BJ (cell line): ENCODE data around the gene DLX3. TPM values are rescaled to one million over a fixed set of nuclear protein-coding genes. Genes with fewer than 3 reads are reported as not detected.

Experiments used
- CTCF ChIA-PET: fragments of 350-600 bp; formaldehyde crosslinking; extraction: SDS; loops from one replicate; lab custom pipeline; 2021; ENCODE audit warnings: antibody characterized with exemption, inconsistent platforms; lab: Yijun Ruan, JAX
- POLR2A ChIA-PET: fragments of 300-600 bp; sonication (Branson Sonifier 250); formaldehyde crosslinking; extraction: SDS; loops from one replicate; lab custom pipeline; 2021; ENCODE audit warnings: antibody characterized with exemption; lab: Charles Lee
- DNase-seq: peaks from one replicate; pipeline ENCODE4 v3.0.0-alpha.2; 2011; ENCODE audit warnings: low read depth
- H3K27me3 ChIP-seq: 2 replicates; pipeline ENCODE4 v1.6.0; 2011; ENCODE audit warnings: low read length; ENCODE audit not compliant: control insufficient read depth, insufficient read depth
- H3K36me3 ChIP-seq: 2 replicates; pipeline ENCODE4 v1.5.1; 2011; ENCODE audit warnings: low read length; ENCODE audit not compliant: control insufficient read depth, insufficient read depth
- H3K4me3 ChIP-seq: 2 replicates; pipeline ENCODE4 v1.5.1; 2011; ENCODE audit warnings: low read depth, mild to moderate bottlenecking, control low read depth, low read length
- CTCF ChIP-seq: IDR thresholded peaks from 2 replicates; pipeline ENCODE4 v1.5.1; 2011; ENCODE audit warnings: low read depth, mild to moderate bottlenecking, control low read depth, inconsistent platforms, low read length, moderate library complexity; ENCODE audit not compliant: insufficient read depth
- polyA plus RNA-seq: library from polyadenylated mRNA; depleted of rRNA; stranded (reverse); fragments of >200 nt; gene quantifications from 2 replicates; pipeline ENCODE4 v1.2.3, GENCODE V29; 2011

DLX3 gene
- polyA plus RNA-seq, 1 experiment = 0.06 TPM

DNA sequence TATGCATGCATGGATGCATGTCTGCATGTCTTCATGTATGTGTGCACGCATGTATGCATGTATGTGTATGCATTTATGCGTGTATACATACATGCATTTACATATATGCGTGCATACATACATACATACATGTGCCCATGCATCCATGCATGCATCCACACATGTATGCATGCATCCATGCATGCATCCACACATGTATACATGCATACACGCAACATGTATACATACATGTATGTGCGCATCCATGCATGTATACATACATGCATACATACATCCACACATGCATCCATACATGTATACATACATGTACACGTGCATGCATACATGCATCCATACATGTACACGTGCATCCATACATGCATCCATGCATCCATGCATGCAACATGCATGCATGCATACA, 29.8 kb upstream of the DLX3 start:
- TF ChIP-seq CTCF = no peak
- Histone ChIP-seq H3K4me3 (no peak overlapping the region), H3K27me3 (no peaks in the 10 kb centered on the region), H3K36me3 (no peaks in the 10 kb centered on the region)
- CTCF ChIA-PET = interaction anchor here (4.2 to 6.3 kb wide), 4 partner anchors 32 to 68 kb away, joined by 38 to 102 read pairs (median 59); partner anchors contain the start of genes ITGA3 and PDK2
- POLR2A ChIA-PET = no interaction called here
- no peak for DNase-seq

- no peak for DNase-seq
- CTCF ChIA-PET = no interaction called here
- POLR2A ChIA-PET = no interaction called here
- TF ChIP-seq CTCF = no peak
- Histone ChIP-seq H3K36me3 (no peaks in the 10 kb centered on the region), H3K27me3 (no peaks in the 10 kb centered on the region), H3K4me3 (no peak overlapping the region)
Measured at GRCh38 chr17:50023520-50023919, 28.5 kb upstream of the DLX3 start.

- Histone ChIP-seq H3K27me3 (no peaks in the 10 kb centered on the region), H3K4me3 (no peak overlapping the region), H3K36me3 (no peaks in the 10 kb centered on the region)
- ChIA-PET POLR2A (no interaction called here), CTCF (interaction anchor here (1.0 to 3.6 kb wide), 5 partner anchors 20 to 72 kb away, joined by 3 to 31 read pairs (median 5); no protein-coding TSS in a partner anchor)
- no peak for DNase-seq
- no peak for TF ChIP-seq CTCF
Measured at GRCh38 chr17:50022463-50023130, 27.6 kb upstream of the DLX3 start.

DNA sequence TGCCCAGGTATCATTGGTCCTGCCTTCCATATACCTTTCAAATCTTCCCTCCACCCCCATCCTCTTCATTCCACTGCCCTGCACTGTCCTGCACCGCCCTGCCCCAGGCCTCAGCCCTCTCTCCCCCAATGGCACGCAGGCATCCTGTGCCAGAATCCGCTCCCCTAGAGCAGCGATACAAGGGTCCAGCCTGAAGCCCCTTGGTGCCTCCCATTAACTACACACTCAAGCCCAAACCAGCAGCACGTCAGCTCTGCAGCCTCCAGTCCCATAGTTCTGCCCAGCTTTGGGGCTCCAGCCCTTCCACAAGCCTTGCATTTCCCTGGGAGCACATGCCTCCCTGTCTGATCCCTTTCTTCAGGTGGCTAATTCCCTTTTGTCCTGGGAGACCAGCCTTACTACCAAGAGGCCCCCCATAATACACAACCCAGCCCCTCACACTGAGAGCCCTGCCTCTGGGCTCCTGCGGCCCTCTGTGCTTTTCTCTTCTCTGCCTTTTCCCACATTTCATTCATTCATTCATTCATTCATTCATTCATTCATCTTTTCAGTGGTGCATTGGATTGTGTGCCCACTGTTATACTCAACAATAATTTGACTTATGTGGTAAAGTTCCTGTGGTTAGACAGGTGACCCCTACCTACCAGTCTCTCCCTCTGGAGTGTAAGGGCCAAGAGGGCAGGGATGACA, 26.8 kb upstream of the DLX3 start:
- CTCF ChIA-PET = interaction anchor here (1.0 to 3.6 kb wide), 7 partner anchors 20 to 72 kb away, joined by 3 to 31 read pairs (median 5); no protein-coding TSS in a partner anchor
- POLR2A ChIA-PET = no interaction called here
- no peak for DNase-seq
- Histone ChIP-seq H3K36me3 (no peaks in the 10 kb centered on the region), H3K27me3 (no peaks in the 10 kb centered on the region), H3K4me3 (no peak overlapping the region)
- no peak for TF ChIP-seq CTCF

- POLR2A ChIA-PET = no interaction called here
- Histone ChIP-seq H3K4me3 (no peak overlapping the region), H3K36me3 (no peaks in the 10 kb centered on the region), H3K27me3 (no peaks in the 10 kb centered on the region)
- CTCF ChIA-PET = interaction anchor here (0.5 to 3.6 kb wide), 5 partner anchors 19 to 160 kb away, joined by 3 to 31 read pairs (median 4); no protein-coding TSS in a partner anchor
- no peak for TF ChIP-seq CTCF
- no peak for DNase-seq
Measured at GRCh38 chr17:50020841-50021599, 26.0 kb upstream of the DLX3 start.
